ENCODE measurements around the gene GIPC2. TPM values are rescaled to one million over a fixed set of nuclear protein-coding genes. Genes with fewer than 3 reads are reported as not detected.

Gene GIPC2
- total RNA-seq, 1 experiment from 2014 or later: 0.07 TPM

DNA sequence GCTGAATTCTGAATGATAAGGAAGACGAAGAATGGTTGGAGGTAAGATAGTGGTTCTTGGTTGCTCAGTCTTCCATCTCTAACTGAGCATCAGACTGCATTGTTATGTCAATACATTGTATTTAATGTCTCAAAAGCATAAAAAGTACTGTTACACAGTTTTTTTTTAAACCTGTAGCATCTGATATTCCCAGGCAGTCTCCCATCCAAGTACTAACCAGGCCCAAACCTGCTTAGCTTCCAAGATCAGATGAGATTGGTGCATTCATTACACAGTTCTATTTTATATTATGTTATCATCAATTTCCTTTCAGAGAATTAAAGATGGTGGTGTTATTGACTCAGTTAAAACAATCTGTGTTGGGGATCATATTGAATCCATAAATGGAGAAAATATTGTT is 48.9 kb downstream of the GIPC2 start:
- ChIA-PET POLR2A (no interaction called here), CTCF (no interaction called here), RAD21 (ENCODE audit: low non-redundant PET in 1 of 2, low total read pairs in 2 of 2, uncharacterized antibody in 2 of 2, unreplicated experiment in 2 of 2) (interaction anchor here in 1 of 2 experiments (0.6 kb wide), 1 partner anchor 412 kb away, joined by 3 read pairs; no protein-coding TSS in a partner anchor)
- no peaks in the 10 kb centered on the region for H3K9me2 ChIP-seq (ENCODE audit: insufficient read depth)
- ATAC-seq: no peak
- TF ChIP-seq YY1 (IDR thresholded peaks at IDR 0.05; ENCODE audit: extremely low read depth, insufficient replicate concordance, low read depth, low read length): peak; percentile 4
- TF ChIP-seq, protein P1, sequence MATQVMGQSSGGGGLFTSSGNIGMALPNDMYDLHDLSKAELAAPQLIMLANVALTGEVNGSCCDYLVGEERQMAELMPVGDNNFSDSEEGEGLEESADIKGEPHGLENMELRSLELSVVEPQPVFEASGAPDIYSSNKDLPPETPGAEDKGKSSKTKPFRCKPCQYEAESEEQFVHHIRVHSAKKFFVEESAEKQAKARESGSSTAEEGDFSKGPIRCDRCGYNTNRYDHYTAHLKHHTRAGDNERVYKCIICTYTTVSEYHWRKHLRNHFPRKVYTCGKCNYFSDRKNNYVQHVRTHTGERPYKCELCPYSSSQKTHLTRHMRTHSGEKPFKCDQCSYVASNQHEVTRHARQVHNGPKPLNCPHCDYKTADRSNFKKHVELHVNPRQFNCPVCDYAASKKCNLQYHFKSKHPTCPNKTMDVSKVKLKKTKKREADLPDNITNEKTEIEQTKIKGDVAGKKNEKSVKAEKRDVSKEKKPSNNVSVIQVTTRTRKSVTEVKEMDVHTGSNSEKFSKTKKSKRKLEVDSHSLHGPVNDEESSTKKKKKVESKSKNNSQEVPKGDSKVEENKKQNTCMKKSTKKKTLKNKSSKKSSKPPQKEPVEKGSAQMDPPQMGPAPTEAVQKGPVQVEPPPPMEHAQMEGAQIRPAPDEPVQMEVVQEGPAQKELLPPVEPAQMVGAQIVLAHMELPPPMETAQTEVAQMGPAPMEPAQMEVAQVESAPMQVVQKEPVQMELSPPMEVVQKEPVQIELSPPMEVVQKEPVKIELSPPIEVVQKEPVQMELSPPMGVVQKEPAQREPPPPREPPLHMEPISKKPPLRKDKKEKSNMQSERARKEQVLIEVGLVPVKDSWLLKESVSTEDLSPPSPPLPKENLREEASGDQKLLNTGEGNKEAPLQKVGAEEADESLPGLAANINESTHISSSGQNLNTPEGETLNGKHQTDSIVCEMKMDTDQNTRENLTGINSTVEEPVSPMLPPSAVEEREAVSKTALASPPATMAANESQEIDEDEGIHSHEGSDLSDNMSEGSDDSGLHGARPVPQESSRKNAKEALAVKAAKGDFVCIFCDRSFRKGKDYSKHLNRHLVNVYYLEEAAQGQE (IDR thresholded peaks at IDR 0.05; ENCODE audit: low read depth): no peak
- H4K20me1 ChIP-seq (ENCODE audit: insufficient read depth): no peaks in the 10 kb centered on the region
- no peaks in the 10 kb centered on the region for H3K36me3 ChIP-seq (ENCODE audit: control insufficient read depth in 1 of 2, insufficient read depth in 2 of 2, low read length in 2 of 2)
- peak overlapping the region; percentile 24 for H2AFZ ChIP-seq (ENCODE audit: low read depth, low read length, poor library complexity, severe bottlenecking)
- no peak for DNase-seq (ENCODE audit: low read depth, low spot score)
- H3K9me3 ChIP-seq (ENCODE audit: control insufficient read depth in 1 of 2, insufficient read depth in 1 of 2, low read depth in 1 of 2, low read length in 2 of 2): no peaks in the 10 kb centered on the region
- no peak overlapping the region for H3K4me3 ChIP-seq (replicated peaks in 1 of 2; ENCODE audit: low read depth in 1 of 2, low read length in 2 of 2)
- intact Hi-C loops (cut with micrococcal nuclease): no loop called here
- BruUV-seq (replicated peaks): no TSS peak
- H3K4me1 ChIP-seq (ENCODE audit: control insufficient read depth in 1 of 2, insufficient read depth in 2 of 2, low read length in 2 of 2): peaks cover 11 to 25% of the 10 kb centered on the region in 2 experiments
- no peak overlapping the region for H3K27ac ChIP-seq (ENCODE audit: low read depth, low read length)
- H3K9ac ChIP-seq (ENCODE audit: low read length): no peak overlapping the region
- H3K79me2 ChIP-seq (ENCODE audit: insufficient read depth, low read length): no peaks in the 10 kb centered on the region
- no peak overlapping the region for H3K4me2 ChIP-seq (ENCODE audit: low read length)
- no peaks in the 10 kb centered on the region for H3K27me3 ChIP-seq (ENCODE audit: insufficient read depth, low read length)

DNA sequence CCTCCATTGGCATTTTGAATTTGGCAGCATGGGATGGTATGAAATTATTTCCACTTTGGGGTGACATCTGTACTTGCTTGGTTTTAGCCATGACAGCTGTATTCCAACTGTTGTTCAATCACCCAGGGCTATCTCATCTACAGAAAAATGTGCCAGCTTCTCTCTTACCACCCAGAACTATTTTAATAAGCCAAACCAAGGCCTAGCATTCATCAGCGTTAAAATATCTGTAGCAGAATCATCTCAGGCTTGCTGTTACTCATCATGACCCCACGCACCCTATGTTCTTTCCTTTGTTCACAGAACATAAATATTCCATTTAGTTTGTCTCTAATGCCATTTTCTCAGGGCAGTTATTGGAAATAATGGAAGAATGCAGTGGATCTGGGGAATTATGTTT is 49.8 kb downstream of the GIPC2 start:
- no peak overlapping the region for H3K27ac ChIP-seq (ENCODE audit: low read depth, low read length)
- POLR2A ChIA-PET: no interaction called here
- no peak for DNase-seq (ENCODE audit: low read depth, low spot score)

More for the DNA sequence above, 49.8 kb downstream of the GIPC2 start:
- H3K4me3 ChIP-seq (replicated peaks in 1 of 2; ENCODE audit: low read depth in 1 of 2, low read length in 2 of 2): no peak overlapping the region
- H3K9ac ChIP-seq (ENCODE audit: low read length): no peak overlapping the region
- ATAC-seq: no peak
- intact Hi-C loops (cut with micrococcal nuclease): no loop called here
- CTCF ChIA-PET: no interaction called here
- TF ChIP-seq, protein P2, sequence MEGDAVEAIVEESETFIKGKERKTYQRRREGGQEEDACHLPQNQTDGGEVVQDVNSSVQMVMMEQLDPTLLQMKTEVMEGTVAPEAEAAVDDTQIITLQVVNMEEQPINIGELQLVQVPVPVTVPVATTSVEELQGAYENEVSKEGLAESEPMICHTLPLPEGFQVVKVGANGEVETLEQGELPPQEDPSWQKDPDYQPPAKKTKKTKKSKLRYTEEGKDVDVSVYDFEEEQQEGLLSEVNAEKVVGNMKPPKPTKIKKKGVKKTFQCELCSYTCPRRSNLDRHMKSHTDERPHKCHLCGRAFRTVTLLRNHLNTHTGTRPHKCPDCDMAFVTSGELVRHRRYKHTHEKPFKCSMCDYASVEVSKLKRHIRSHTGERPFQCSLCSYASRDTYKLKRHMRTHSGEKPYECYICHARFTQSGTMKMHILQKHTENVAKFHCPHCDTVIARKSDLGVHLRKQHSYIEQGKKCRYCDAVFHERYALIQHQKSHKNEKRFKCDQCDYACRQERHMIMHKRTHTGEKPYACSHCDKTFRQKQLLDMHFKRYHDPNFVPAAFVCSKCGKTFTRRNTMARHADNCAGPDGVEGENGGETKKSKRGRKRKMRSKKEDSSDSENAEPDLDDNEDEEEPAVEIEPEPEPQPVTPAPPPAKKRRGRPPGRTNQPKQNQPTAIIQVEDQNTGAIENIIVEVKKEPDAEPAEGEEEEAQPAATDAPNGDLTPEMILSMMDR (IDR thresholded peaks at IDR 0.05 in 2 of 3, conservative IDR thresholded peaks at IDR 0.05 in 1 of 3; ENCODE audit: borderline replicate concordance in 1 of 3, insufficient read depth in 1 of 3, low read depth in 2 of 3, low read length in 2 of 3): no peak
- TF ChIP-seq YY1 (IDR thresholded peaks at IDR 0.05; ENCODE audit: extremely low read depth, insufficient replicate concordance, low read depth, low read length) (no peak), SIN3A (IDR thresholded peaks at IDR 0.05; ENCODE audit: low read depth) (no peak), ZNF274 (IDR thresholded peaks at IDR 0.05; ENCODE audit: low read depth, low read length) (no peak), POLR2A (IDR thresholded peaks at IDR 0.05; ENCODE audit: borderline replicate concordance, extremely low read depth, insufficient read depth, insufficient read length) (no peak), TCF7L2 (IDR thresholded peaks at IDR 0.05; ENCODE audit: borderline replicate concordance, extremely low read depth, insufficient read depth, insufficient read length) (no peak)
- H3K27me3 ChIP-seq (ENCODE audit: insufficient read depth, low read length): no peaks in the 10 kb centered on the region
- H2AFZ ChIP-seq (ENCODE audit: low read depth, low read length, poor library complexity, severe bottlenecking): peak overlapping the region; percentile 24
- H3K79me2 ChIP-seq (ENCODE audit: insufficient read depth, low read length): no peaks in the 10 kb centered on the region
- H3K4me2 ChIP-seq (ENCODE audit: low read length): peak overlapping the region; percentile 2; the same call in 1 of the 2 replicates
- H3K9me2 ChIP-seq (ENCODE audit: insufficient read depth): no peaks in the 10 kb centered on the region
- no peaks in the 10 kb centered on the region for H3K36me3 ChIP-seq (ENCODE audit: control insufficient read depth in 1 of 2, insufficient read depth in 2 of 2, low read length in 2 of 2)
- H3K9me3 ChIP-seq (ENCODE audit: control insufficient read depth in 1 of 2, insufficient read depth in 1 of 2, low read depth in 1 of 2, low read length in 2 of 2): no peaks in the 10 kb centered on the region
- no peaks in the 10 kb centered on the region for H4K20me1 ChIP-seq (ENCODE audit: insufficient read depth)
- peaks cover 11 to 25% of the 10 kb centered on the region in 2 experiments for H3K4me1 ChIP-seq (ENCODE audit: control insufficient read depth in 1 of 2, insufficient read depth in 2 of 2, low read length in 2 of 2)
- RAD21 ChIA-PET (ENCODE audit: low non-redundant PET in 1 of 2, low total read pairs in 2 of 2, uncharacterized antibody in 2 of 2, unreplicated experiment in 2 of 2): no interaction called here
- no TSS peak for BruUV-seq (replicated peaks)

Data from HCT116 (cell line).